ENCODE measurements around the gene MAN1C1. TPM values are rescaled to one million over a fixed set of nuclear protein-coding genes. Genes with fewer than 3 reads are reported as not detected.
"Not testable (repeated sequence)": the region's sequence is repeated elsewhere in the genome, so short reads cannot be mapped to it uniquely, and the experiment has no call there.

MAN1C1 gene
- total RNA-seq, 1 experiment from 2014 or later: 1.6 TPM

DNA sequence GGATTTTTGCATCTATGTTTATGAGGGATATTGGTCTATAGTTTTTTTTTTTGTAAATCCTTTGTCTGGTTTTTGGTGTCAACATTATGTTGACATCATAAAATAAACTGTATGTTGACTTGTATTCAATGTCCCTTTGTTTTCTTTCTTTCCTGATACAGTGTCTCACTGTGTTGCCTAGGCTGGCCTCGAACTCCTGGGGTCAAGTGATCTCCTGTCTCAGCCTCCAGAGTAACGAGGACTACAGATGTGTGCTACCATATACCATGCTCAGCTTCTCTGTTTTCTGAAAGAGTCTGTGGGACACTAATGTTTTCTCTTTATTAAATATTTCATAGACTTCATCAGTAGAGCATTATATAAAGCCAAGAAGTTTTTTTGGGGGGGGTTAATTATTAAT lies 18.3 kb downstream of the MAN1C1 start:
- DNase-seq (ENCODE audit: low read depth): no peak

DNA sequence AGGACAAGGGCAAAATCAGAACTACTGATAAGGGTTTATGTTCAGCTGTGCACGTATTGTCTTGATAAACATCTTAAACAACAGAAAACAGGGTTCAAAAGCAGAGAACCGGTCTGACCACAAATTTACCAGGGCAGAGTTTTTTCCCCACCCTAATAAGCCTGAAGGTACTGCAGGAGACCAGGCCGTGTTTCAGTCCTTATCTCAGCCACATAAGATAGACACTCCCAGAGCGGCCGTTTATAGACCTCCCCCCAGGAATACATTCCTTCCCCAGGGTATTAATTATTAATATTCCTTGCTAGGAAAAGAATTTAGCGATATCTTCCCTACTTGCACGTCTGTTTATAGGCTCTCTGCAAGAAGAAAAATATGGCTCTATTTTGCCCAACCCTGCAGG lies 19.6 kb downstream of the MAN1C1 start:
- DNase-seq (ENCODE audit: low read depth): not testable (repeated sequence)

DNA sequence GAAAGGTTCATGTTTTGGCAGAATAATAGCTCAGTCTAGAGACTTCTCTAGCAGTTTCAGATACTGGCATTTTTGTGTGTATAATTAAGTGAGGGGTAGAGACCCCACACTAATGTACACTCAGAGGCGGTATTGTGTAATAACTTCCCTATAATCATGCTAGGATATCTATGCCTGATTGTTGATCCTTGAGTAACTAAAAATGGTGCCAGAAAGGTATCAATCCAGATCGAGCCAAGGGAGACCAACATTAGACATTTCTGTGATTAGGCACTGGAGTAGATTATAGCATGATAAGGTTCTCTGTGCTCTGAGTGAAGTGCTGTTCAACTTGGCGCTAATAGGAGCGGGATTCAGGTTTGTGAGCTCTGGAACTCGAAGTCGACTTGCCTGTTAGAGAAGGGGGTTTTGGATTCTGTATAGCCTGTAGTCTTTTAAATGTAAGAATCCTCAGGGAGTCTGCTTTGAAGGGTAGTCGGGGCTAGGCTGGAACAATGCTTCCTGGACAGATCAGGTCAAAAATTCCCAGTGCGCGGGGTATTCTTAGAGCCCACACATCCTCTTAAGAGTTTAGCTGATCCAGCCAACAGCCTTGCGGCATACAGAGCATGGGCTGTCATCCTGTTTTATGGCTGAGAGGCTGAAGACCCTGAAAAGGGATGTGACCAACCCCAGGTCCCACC lies 24.2 kb downstream of the MAN1C1 start:
- DNase-seq (ENCODE audit: low read depth): no peak

DNA sequence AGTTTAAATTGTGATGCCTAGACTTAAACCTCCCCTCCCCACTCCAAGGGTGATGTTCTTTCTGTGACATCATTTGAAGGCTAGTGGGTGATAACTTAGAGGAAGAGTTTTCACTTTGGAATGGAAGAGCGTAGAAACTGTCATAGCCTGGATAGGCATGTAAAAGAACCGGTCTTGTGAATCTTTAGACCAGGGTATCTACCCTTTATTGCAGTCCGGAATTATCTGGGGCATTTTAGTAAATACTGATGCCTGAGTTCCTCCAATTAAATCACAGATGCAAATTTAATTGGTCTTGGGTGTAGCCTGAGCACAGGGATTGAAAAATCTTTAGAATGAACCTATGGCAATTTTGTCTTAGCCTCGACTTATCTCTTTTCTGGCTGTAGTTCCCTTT lies 24.7 kb downstream of the MAN1C1 start:
- DNase-seq (ENCODE audit: low read depth): no peak

DNA sequence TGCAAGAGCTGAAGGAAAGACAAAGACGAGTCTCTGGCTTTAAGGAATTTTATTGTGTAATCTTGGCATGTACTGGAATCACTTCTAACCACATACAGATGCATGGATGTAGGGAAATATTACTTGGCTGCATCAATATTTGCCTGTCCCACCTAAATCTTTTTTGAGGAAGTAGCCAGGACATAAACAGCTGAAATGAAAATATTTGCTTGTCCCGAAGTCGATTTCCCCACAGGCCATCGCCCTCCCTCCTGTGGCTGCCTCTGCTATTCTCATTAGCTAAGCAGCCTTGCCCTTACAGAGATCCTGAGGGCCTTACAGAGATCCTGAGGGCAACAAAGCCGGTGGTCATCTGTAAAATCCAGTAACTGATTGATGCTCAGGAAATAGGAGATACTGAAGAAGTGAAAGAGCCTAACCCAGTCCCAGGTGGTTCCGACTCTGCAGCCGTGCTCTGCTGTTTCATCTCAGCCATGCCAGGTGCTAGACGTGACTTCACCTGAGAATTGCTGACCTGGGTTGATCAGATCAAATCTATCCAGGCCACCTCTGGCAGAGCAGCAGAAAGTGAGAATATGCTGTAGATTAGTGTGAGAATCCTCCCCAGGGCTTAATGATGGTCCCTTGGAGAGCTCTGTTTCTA lies 25.5 kb downstream of the MAN1C1 start:
- DNase-seq (ENCODE audit: low read depth): no peak

DNA sequence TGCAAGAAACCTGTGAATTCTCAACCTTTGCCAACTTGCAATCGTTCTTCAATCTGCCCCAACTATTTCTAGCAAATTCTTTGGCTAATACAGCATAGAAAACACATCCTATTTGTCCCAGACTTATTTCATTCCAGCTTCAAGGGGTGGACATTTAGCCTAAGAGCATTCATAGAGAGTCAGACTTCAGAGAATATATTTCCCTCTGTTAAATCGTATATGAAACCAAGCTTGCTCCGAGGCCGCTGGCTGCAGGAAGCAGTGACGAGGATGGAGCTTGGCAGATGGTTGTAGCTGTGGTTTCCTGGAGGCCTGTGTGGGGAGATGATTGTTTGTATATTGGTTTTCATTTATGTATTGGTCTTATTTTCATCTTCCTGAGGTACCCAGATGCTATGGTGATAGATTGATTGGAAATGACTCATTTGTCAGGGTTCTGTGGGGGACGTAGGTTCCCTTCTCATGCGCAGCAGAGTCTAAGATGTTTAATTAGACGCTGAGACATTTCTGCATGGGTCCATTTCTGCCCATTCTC lies 26.1 kb downstream of the MAN1C1 start:
- no peak for DNase-seq (ENCODE audit: low read depth)

DNA sequence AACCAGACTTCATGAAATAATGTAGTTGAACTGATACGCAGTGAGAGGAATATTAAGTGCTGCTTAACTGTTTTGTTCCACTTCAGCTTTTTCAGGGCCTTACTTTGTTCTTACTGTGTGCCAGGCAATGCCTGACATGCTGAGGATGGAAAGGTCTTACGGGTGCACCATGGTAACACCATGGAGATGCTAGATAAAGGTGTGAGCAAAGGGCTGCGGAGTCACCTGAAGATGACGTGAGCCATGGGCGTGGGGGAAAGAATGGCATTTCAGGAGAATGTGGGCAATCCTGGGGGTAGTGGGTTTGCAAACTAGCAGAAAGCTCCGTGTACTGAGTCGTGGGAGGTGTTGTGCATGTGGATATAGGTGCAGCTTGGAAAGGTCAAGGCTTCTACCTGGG lies 27.3 kb downstream of the MAN1C1 start:
- no peak for DNase-seq (ENCODE audit: low read depth)

DNA sequence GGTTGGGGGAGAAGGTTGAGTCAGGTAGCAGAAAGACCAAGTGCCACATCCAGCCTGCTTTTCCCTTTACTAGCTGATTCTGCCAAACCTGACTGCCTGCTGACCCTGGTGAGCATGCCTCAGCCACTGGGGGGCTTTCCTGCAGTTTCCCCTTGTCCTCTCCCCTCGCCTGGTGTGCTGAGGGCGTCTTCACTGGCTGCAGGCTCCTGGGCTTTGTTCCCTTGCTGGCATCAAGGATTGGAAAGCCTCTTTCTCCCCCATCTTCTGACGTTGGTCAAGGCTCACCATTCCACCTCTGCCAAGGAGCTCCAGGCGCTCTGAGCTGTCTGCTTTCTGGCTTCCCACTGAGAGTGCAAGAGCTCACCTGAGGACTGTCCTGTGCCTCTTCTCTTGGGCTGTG lies 28.4 kb downstream of the MAN1C1 start:
- no peak for DNase-seq (ENCODE audit: low read depth)

DNA sequence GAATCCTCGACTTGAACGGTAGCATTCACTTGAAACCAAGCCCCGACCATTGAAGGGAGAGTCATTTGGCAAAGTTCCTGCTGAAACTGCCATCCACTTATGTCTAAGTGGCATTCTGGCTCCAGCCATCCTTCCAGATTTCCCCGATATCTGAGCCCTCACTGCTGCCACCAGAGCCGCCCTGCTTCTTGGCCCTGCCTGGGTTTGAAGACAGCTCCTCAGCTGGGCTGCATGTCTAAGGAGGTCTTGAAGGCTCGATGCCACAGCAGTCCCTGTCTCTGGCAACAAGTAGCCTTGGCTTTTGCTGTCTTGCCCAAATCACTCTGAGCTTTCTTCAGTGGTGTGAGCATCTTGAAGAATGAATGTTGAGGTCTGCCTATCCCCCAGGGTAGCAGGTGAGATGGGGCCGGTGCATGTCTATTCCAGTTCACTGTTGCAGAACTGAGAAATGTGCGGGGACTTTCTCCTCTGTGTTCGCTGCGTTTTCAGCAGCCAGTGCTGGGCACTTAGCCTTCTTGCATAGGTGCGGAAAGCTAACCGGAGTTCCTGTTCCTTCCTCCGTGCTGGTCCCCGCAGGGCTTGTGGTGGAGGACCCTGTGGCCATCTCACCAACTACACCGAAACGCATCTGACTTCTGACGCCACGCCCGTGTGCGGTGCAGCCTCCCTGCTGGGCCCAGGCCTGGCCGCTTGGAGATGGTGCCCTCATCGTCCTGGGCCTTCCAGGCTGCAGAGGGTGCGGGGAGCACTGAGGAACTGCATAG lies 29.2 kb downstream of the MAN1C1 start:
- no peak for DNase-seq (ENCODE audit: low read depth)

DNA sequence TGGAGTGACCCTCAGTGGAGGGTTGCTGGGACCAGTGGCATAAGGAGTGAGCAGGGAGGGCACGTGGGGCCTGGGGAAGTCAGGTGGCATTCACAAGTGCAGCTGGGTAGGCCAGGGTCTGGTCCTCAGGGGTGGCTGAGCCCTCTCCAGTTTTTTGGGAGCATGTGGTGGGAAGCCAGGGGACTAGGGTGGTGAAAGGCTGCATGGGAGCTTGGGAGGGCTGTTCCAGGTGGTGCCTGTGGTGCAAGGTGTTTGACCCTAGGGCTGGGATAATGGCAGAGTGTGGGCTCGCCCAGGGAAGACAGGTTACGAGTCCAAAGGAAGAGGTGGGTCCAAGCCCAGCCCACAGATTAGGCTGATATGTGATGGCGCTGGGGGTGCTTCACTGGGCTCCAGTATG lies 30.5 kb downstream of the MAN1C1 start:
- DNase-seq (ENCODE audit: low read depth): no peak

DNA sequence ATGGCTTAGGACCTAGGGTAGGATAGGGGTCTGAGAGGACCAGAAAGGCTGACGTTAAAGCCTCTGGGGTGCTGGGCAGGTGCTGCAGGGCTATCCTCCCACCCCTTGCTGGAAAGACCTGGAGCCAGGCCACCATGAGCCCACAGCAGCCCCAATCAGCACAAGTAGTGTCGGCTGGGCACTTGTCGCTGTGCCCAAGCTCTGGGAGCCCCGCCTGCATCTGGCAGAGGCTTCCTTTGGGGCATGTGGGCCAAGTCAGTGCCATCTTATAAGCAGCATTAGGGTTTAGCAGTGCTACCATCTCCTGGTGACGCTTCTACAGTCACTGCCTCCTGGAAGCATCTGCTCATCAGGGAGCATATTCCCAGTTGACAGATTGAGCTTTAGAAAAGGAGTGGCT lies 31.3 kb downstream of the MAN1C1 start:
- DNase-seq (ENCODE audit: low read depth): no peak

DNA sequence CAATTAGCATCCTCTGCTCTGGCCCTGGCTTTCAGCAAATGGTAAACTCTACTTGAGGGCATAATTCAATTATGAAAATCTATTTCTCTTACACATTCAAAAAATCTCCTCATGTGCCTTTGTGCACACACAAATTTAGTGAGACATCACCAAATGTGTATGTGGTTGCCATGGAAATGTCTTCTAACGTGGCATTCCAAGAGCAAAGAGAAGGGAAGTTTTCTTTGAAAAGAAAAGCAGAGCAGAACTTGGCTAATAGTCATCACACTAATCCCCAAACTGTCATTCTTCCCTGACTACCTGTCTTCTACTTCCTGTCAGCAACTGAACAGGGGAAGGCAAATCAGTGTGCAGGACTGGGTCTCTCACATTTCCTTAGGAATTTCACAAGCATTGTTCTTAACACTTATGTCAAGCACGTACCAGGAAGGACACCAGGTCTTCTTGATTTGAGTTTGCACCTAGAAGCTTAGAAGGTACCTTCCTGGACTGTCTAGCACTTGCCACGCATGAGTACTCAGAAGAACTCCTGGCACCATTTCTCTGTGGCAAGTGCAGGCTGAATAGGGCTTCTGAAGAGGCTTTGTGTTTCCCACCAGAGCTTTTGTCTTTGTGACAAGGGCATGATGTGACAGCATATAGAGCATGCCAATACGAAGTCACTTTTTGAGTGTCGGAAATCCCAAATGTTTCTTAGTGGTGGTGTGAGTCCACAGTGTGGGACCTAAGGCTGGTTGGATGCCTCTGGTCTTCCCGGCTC lies 32.3 kb downstream of the MAN1C1 start:
- DNase-seq (ENCODE audit: low read depth): no peak

DNA sequence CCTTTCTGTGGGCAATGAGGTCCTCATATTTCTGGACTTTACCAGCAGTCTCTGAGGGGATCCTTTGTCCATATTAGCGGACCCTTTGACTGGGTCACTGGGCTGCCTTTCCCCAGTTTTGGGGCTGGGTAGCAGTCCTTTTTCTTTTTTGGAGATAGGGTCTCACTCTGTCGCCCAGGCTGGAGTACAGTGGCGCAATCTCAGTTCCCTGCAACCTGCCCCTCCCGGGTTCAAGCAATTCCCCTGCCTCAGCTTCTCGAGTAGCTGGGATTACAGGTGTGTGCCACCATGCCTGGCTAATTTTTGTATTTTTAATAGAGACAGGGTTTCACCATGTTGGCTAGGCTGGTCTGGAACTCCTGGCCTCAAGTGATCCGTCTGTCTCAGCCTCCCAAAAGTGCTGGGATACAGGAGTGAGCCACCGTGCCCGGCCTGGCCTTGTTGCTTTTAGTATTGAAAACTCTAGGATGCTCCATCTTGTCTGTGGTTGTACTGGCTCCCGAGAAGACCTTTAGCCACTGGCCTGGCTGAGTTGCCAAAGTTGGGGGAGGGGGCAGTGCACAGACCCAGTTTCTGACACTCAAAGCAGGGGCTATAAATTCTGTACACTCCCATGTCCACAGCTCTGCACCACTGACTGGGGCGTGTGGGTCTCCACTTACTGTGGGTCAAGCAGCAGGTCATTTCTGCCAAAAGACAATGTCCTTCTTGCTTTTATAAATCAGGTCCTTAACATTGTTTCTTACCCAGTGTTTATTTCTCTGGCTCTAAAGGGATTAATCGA lies 33.1 kb downstream of the MAN1C1 start:
- DNase-seq (ENCODE audit: low read depth): no peak

DNA sequence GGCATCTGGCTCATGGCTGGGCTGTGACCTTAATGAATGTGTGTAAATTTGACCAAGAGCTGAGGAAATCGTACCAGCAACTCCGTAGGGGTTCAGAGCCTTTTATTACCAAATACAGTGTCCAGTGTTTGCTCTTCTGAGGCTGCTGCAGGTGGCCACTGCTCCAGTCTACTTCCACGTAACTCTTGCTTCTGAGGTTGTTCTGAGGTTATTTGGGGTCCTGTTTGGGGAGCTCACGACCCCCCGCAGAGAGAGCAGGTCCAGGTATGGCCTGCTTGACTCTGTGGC lies 33.6 kb downstream of the MAN1C1 start:
- DNase-seq (ENCODE audit: low read depth): no peak

DNA sequence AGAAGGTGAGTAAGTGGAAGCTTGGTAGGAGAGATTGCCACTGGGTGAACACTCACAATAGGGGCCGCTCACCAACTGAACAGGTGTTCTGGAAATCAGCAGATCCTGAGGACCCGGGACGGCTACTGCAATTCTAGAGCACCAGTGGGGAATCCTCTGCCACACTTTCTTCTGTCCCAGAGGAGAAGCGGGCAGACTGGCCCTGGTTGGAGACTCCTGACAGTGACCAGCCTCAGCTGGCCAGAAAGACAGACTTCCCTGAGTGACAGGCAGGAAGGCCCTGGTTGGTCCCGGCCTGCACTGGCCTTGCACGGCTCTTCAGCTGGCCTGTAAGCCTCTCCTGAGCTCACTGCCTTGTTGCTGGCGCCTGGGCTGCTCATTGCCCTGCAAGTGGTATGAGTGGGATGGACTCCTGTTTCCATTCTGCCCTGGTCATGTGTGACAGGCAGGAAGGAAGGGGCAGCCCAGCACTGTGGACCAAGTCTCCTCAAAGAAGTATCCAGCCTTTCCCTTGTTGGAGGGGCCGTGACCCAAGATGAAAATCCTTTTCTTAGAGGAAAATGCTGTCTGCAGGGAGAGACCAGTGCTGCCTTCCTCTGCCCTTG lies 34.5 kb downstream of the MAN1C1 start:
- no peak for DNase-seq (ENCODE audit: low read depth)

DNA sequence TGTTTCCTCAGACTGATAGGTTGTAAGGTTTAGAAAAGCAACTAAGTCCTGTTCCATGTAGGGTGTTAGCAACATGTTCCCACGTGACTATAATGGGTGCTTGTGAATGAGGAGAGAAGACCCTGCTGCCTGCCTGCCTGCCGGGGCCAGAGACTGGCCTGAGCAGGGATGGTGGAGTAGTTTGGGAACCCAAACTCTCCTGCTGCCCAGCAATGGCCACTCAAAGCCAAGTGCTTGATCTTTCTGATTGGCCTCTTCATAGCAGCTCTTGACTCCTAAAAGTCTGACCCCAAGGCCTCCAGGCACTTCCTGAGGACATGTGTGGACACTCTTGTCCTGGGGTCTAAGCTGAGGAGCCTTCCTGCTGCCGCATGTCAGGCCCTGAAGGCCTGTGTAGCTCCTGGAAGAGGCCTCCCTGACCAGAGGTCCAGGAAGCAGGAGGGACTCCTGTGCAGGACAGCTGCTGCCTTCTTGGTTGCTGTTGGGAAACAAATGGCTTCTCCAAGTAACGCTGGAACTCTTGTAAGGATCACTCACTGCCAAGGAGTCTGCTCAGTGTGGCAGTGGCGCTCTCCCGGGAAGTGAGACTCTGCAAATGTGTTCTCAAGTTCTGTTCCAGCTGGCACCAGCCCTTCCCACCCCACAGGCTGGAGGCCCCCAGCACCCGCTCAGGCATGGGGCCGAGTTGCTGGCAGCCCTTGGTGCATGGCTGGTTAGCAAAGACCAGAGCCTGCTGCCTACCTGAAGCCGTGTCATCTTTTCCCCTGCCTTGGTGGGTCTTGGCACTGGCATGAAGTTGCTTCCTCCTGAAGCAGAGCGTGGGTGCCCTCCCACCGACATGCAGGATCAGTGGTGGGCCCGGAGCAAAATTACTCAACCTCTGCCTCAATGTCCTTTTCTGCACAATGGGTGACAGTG lies 35.5 kb downstream of the MAN1C1 start:
- DNase-seq (ENCODE audit: low read depth): no peak

DNA sequence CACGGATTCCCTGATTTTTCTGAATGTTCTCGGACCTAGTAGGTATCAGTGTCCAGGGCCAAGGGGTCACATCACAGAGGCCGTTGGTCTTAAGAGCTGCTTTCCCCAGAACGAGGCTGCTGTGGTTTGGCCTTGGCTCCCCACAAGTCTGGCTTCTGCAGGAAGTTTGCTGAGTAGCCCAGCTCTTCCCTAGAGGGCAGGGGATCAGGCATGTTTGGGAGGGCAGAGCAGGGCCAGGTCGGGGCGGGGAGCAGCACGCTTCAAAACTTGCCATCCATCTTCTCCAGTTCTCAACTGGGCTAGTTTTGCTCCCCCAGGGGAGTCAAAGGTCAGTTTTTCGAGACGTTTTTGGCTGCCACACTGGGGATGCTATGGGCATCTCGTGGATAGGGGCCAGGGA lies 37.0 kb downstream of the MAN1C1 start:
- DNase-seq (ENCODE audit: low read depth): no peak

DNA sequence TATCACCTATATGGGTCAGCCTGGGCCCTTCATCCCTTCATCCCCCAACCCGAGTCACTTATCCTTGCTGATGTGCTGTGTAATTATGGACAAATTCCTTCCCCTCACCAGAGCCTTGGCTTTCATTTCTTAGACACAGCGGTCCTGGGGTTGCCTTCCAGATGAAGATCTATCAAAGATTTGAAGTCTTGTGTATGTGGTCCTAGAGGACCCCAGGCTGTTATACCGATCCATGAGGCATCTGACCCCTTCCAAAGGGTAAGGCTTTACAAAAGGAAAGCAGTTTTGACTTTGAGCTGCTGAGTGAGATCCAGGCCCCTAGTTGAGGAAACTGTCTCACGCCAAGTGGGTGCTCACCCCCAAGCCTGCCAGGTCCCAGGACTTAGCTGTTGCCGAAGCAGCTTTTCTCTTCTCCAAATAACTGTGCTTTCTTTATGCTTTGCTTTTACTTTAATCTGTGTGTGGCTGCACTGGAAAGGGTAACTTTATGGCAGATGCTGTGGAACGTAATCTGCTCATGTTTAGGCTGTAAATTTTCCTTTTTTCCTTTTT lies 37.6 kb downstream of the MAN1C1 start:
- DNase-seq (ENCODE audit: low read depth): no peak

DNA sequence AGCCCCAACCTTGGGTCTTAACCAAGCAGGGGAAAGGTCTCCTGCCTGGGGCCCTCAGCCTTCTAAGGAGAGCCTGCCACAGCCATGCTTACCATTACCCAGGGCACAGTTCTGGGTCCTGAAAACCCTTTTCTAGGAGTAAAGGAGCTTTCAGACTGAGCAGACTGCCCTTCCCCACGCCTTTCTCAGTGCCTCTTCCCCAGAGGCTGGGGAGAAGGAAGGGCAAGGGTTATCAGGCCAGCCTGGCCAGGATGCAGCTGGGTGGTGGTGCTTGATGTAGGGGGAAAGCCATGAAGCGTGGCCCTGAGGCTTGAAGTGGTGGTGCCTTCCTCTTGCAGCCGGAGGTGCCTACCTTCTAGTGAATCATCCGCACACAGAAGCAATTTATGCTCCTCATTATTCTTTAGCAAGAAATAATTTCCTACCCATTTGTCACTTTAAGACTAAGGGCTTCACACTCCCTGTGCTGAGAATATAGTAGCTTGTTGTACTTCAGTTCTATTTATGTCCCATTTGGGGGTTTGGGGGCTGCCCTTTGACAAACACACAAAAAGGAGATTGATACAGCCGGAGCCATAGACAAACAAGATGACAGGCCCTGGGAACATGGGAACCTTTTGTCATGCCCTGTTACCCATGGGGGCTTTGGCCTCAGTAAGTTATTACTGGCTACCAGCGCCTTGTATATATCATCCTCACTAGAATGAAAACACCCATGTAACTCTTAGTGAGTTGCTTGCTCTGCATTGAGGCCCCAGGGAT lies 40.7 kb downstream of the MAN1C1 start:
- no peak for DNase-seq (ENCODE audit: low read depth)

All from RPMI7951 (cell line).